Testis (tissue), 2 donors: ENCODE measurements around the gene SLC25A39.
"Not testable (repeated sequence)": the region's sequence is repeated elsewhere in the genome, so short reads cannot be mapped to it uniquely, and the experiment has no call there.

Experiments used
- CTCF ChIP-seq, 3 experiments: fragments of 450-650 bp in 2 of 3; fragments of 200-600 bp in 1 of 3; sonication (generic) in 1 of 3; IDR thresholded peaks; one replicate each; pipeline ENCODE4 v1.5.1; 2016 to 2019; ENCODE audit warnings: antibody characterized with exemption in 3 of 3, mild to moderate bottlenecking in 2 of 3, moderate library complexity in 1 of 3
- POLR2A ChIP-seq: fragments of 450-650 bp; IDR thresholded peaks from one replicate; pipeline ENCODE4 v1.6.1; 2017; ENCODE audit warnings: antibody characterized with exemption, mild to moderate bottlenecking, moderate library complexity

DNA sequence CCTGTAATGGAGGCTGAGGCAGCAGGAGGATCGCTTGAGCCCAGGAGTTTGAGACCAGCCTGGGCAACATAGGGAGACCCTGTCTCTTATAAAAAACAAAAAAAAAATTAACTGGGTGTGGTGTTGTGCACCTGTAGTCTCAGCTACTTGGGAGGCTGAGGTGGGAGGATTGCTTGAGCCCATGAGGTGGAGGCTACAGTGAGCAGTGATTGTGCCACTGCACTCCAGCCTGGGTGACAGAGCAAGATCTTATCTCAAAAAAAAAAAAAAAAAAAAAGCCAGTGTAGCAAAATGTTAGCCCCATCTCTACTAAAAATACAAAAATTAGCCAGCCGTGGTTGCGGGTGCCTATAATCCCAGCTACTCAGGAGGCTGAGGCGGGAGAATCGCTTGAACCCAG, 5.6 kb upstream of the SLC25A39 start:
- TF ChIP-seq CTCF (IDR thresholded peaks at IDR 0.05); POLR2A: not testable (repeated sequence)
